Measurements from ENCODE around the gene TMUB2.
"Not testable (repeated sequence)": the region's sequence is repeated elsewhere in the genome, so short reads cannot be mapped to it uniquely, and the experiment has no call there.

Gene TMUB2

DNA sequence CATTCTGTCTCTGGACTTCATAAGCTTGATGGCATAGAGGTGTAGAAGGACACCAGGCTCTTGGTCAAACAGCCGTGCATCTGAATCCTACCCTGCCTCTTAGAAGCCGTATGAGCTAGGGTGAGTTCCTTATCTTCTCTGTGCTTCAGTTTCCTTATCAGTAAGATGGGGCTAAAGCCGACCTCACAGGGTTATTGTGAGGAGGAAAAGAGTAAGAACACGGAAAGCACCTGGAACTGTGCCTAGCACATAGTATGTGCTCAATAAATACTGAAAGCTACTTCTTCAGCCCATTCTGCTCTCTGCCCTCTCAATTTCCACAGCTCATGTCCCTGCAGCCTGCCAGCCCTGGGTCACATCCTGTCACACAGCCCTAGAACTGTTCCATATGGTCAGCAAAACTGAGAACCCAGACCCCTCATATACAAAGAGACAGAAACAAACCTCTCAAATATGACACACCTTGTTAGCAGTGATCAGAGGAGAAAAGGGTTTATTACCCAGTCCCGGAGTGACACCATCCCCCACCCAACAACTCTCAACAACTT lies 49.7 kb downstream of the TMUB2 start:
- no peaks in the 10 kb centered on the region for H3K36me3 ChIP-seq (ENCODE audit: control insufficient read depth, insufficient read depth, low read length)
- H3K4me1 ChIP-seq (ENCODE audit: control insufficient read depth, insufficient read depth, low read length): no peaks in the 10 kb centered on the region
- H3K4me3 ChIP-seq (ENCODE audit: low read length): no peak overlapping the region
- no peak for DNase-seq (ENCODE audit: low read depth, low spot score)
- no peak overlapping the region for H3K27ac ChIP-seq (ENCODE audit: low read length)
- WGBS (ENCODE audit: insufficient coverage, insufficient read length): no CpG with 5 or more reads among the region's 5 CpGs
- H3K27me3 ChIP-seq (ENCODE audit: control insufficient read depth, insufficient read depth, low read length): no peaks in the 10 kb centered on the region
- no peaks in the 10 kb centered on the region for H3K9me3 ChIP-seq (ENCODE audit: control insufficient read depth, insufficient read depth, low read length)

- not testable (repeated sequence) for DNase-seq (ENCODE audit: low read depth, low spot score); H3K36me3 ChIP-seq (ENCODE audit: control insufficient read depth, insufficient read depth, low read length); H3K9me3 ChIP-seq (ENCODE audit: control insufficient read depth, insufficient read depth, low read length); H3K27me3 ChIP-seq (ENCODE audit: control insufficient read depth, insufficient read depth, low read length); H3K4me1 ChIP-seq (ENCODE audit: control insufficient read depth, insufficient read depth, low read length); H3K27ac ChIP-seq (ENCODE audit: low read length); H3K4me3 ChIP-seq (ENCODE audit: low read length)
- no CpG with 5 or more reads among the region's 28 CpGs for WGBS (ENCODE audit: insufficient coverage, insufficient read length)
Observed at GRCh38 chr17:44237886-44238285, 51.1 kb downstream of the TMUB2 start.

DNA sequence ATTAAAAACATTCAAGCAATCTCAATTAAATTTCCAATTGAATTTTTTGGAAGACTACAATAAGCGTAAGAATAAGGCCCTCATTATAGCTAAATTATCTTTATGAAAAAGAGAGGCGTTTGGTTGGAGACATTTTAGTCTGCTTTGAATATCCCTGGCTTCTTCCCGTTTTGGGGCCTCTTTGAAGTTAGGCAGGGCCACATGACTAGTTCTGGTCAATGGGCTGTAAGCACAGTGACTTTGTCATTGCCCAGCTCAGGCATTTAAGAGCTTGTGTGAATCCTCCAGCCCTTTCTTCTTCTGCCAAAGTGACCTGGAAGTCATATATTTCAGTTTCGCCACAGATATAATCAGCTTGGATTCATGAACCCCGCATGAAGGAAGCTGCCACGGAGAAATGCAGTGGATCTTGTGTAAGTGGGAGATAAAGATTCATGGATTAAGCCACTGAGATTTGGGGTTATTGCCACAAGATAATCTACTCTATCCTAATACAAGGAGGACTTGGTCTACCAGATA lies 54.4 kb downstream of the TMUB2 start:
- Histone ChIP-seq H3K27ac (ENCODE audit: low read length) (no peak overlapping the region), H3K4me3 (ENCODE audit: low read length) (no peak overlapping the region), H3K36me3 (ENCODE audit: control insufficient read depth, insufficient read depth, low read length) (no peaks in the 10 kb centered on the region), H3K4me1 (ENCODE audit: control insufficient read depth, insufficient read depth, low read length) (no peaks in the 10 kb centered on the region), H3K27me3 (ENCODE audit: control insufficient read depth, insufficient read depth, low read length) (no peaks in the 10 kb centered on the region), H3K9me3 (ENCODE audit: control insufficient read depth, insufficient read depth, low read length) (no peaks in the 10 kb centered on the region)
- no peak for DNase-seq (ENCODE audit: low read depth, low spot score)
- no CpG with 5 or more reads among the region's 6 CpGs for WGBS (ENCODE audit: insufficient coverage, insufficient read length)
